Type B pancreatic cell (in vitro differentiated cells): Measurements from ENCODE around the gene DCTN3. TPM values are rescaled to one million over a fixed set of nuclear protein-coding genes. Genes with fewer than 3 reads are reported as not detected.

Source experiments
- DNase-seq: peaks from one replicate; pipeline ENCODE4 v3.0.0; 2021; ENCODE audit warnings: mixed read lengths; ENCODE audit not compliant: unreplicated experiment; ENCODE audit errors: extremely low spot score
- H3K27ac Mint-ChIP-seq: 2 replicates; pipeline ENCODE4 v1.8.0; 2021; ENCODE audit warnings: mild to moderate bottlenecking, mixed read lengths
- H3K27me3 Mint-ChIP-seq: 2 replicates; pipeline ENCODE4 v1.8.0; 2021; ENCODE audit warnings: mixed read lengths
- H3K36me3 Mint-ChIP-seq: 2 replicates; pipeline ENCODE4 v1.8.0; 2021; ENCODE audit warnings: mixed read lengths
- H3K4me1 Mint-ChIP-seq: one replicate; pipeline ENCODE4 v1.8.0; 2021; ENCODE audit warnings: mixed read lengths; ENCODE audit not compliant: unreplicated experiment
- H3K4me3 Mint-ChIP-seq: 2 replicates; pipeline ENCODE4 v1.8.0; 2021; ENCODE audit warnings: mild to moderate bottlenecking, mixed read lengths
- H3K9me3 Mint-ChIP-seq: 2 replicates; pipeline ENCODE4 v1.8.0; 2021; ENCODE audit warnings: mixed read lengths
- CTCF ChIP-seq: fragments of 200-600 bp; sonication (generic); conservative IDR thresholded peaks from 2 replicates; pipeline ENCODE4 v1.5.0; 2021; ENCODE audit warnings: antibody characterized with exemption, mild to moderate bottlenecking
- total RNA-seq: library from RNA; stranded (reverse); gene quantifications from 2 replicates; pipeline ENCODE4 v1.2.1, GENCODE V29; 2021; ENCODE audit warnings: low replicate concordance

Gene DCTN3
- total RNA-seq, 1 donor from 2014 or later, result 93.4 TPM

- Mint-ChIP-seq H3K36me3 (peaks cover 4% of the 10 kb centered on the region), H3K9me3 (no peaks in the 10 kb centered on the region), H3K27me3 (peaks cover 78% of the 10 kb centered on the region), H3K4me1 (peaks cover 17% of the 10 kb centered on the region), H3K27ac (no peak overlapping the region), H3K4me3 (peak overlapping the region; percentile 83)
- DNase-seq, result no peak
- TF ChIP-seq CTCF, result no peak
Measured at GRCh38 chr9:34629491-34629808, 9.2 kb upstream of the DCTN3 start.

GRCh38 chr9:34628656-34629490 is 8.6 kb upstream of the DCTN3 start, which contains the start of gene ARID3C:
Gene ARID3C, minus strand, starts transcription at chr9:34629066. Its CDS starts 1,052 bp downstream, at chr9:34628014.
- peaks cover 84% of the 10 kb centered on the region for H3K27me3 Mint-ChIP-seq
- no peak for DNase-seq
- no peak within 1 kb of the TSS for H3K27ac Mint-ChIP-seq

GRCh38 chr9:34627716-34628655 is 7.7 kb upstream of the DCTN3 start:
- Mint-ChIP-seq H3K27me3 (peaks cover 88% of the 10 kb centered on the region), H3K27ac (no peak overlapping the region), H3K36me3 (peaks cover 4% of the 10 kb centered on the region), H3K4me3 (peak overlapping the region; percentile 84), H3K4me1 (peaks cover 12% of the 10 kb centered on the region), H3K9me3 (no peaks in the 10 kb centered on the region)
- TF ChIP-seq CTCF, result no peak
- no peak for DNase-seq

More at GRCh38 chr9:34628656-34629490, 8.6 kb upstream of the DCTN3 start, which contains the start of gene ARID3C:
- peaks cover 4% of the 10 kb centered on the region for H3K36me3 Mint-ChIP-seq
- no peak for TF ChIP-seq CTCF
- peak within 1 kb of the TSS; percentile 84 for H3K4me3 Mint-ChIP-seq
- no peaks in the 10 kb centered on the region for H3K9me3 Mint-ChIP-seq
- peaks cover 14% of the 10 kb centered on the region for H3K4me1 Mint-ChIP-seq

- Mint-ChIP-seq H3K9me3 (no peaks in the 10 kb centered on the region), H3K27me3 (peaks cover 71% of the 10 kb centered on the region), H3K36me3 (peaks cover 4% of the 10 kb centered on the region), H3K4me3 (no peak overlapping the region), H3K27ac (no peak overlapping the region), H3K4me1 (peaks cover 16% of the 10 kb centered on the region)
- TF ChIP-seq CTCF, result no peak
- DNase-seq, result no peak
Measured at GRCh38 chr9:34625186-34625486, 4.8 kb upstream of the DCTN3 start.

- Mint-ChIP-seq H3K9me3 (no peaks in the 10 kb centered on the region), H3K4me3 (no peak overlapping the region), H3K4me1 (peaks cover 20% of the 10 kb centered on the region), H3K27me3 (peaks cover 66% of the 10 kb centered on the region), H3K27ac (no peak overlapping the region), H3K36me3 (peaks cover 4% of the 10 kb centered on the region)
- DNase-seq, result no peak
- no peak for TF ChIP-seq CTCF
Measured at GRCh38 chr9:34624475-34625185, 4.3 kb upstream of the DCTN3 start.
